Activated CD8-positive, alpha-beta memory T cell treated with anti-CD3 and anti-CD28 coated beads for 1 hour (primary cell): ENCODE results near the gene FIBP.
"Not testable (repeated sequence)": the region's sequence is repeated elsewhere in the genome, so short reads cannot be mapped to it uniquely, and the experiment has no call there.

Source experiments
- DNase-seq, 2 donors: peaks; one replicate each; pipeline ENCODE4 v3.0.0-alpha.2; 2020; ENCODE audit warnings: low read depth in 1 of 2; ENCODE audit errors: extremely low read depth in 1 of 2

The FIBP gene

GRCh38 chr11:65849366-65849765 lies 38.9 kb downstream of the FIBP start:
- DNase-seq, result no peak

GRCh38 chr11:65848693-65849092 lies 39.6 kb downstream of the FIBP start:
- not testable (repeated sequence) for DNase-seq

GRCh38 chr11:65847746-65848145 lies 40.5 kb downstream of the FIBP start:
- DNase-seq, result no peak

GRCh38 chr11:65844231-65844872 lies 43.9 kb downstream of the FIBP start:
- DNase-seq, result no peak

- DNase-seq, result no peak
These were observed 44.5 kb downstream of the FIBP start for GRCh38 chr11:65843811-65844210.

- no peak for DNase-seq
These were observed 46.1 kb downstream of the FIBP start for GRCh38 chr11:65842144-65842543.

GRCh38 chr11:65834202-65834601 lies 54.1 kb downstream of the FIBP start:
- DNase-seq, result no peak
